NCI-H1105 (cell line): ENCODE results near the gene GNG7.
"Not testable (repeated sequence)": the region's sequence is repeated elsewhere in the genome, so short reads cannot be mapped to it uniquely, and the experiment has no call there.

Experiments used
- DNase-seq: peaks from one replicate; lab custom pipeline; 2025; lab: John Stamatoyannopoulos, UW

GNG7 gene

DNA sequence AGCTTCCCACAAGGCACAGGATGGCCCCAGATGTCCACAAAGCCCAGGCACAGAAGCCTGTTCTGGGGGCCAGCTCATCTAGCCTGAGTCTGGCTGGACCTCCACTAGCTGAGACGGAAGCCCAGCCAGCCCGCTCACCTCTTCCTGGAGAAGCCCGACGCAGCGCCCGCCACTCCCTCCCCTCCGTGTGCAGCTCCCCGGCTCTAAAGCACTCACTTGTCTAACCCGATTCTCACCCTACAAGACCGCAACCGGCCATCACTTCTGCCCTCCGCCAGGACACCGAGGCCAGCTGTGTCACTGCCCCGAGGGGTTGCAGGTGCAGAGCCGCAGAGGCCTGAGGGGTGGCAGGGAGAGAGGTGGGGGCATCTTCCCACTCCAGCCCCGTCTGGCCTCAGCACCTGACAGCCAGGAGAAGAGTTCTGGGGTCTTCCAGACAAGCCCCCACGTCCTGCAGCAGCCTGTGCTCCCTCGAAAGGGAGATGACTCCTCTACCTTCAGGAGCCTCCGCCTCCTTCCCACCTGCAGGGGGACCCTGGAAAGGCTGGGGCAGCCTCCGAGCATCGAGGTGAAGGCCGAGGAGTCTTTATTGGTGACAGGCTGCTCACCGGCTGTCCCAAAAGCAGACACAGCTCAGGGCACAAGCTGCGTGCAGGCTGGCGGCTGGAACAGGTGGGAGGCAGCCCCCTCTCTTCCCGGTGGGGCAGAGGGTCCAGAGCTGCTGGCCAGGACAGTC is 24.6 kb upstream of the GNG7 start:
- DNase-seq, result no peak

DNA sequence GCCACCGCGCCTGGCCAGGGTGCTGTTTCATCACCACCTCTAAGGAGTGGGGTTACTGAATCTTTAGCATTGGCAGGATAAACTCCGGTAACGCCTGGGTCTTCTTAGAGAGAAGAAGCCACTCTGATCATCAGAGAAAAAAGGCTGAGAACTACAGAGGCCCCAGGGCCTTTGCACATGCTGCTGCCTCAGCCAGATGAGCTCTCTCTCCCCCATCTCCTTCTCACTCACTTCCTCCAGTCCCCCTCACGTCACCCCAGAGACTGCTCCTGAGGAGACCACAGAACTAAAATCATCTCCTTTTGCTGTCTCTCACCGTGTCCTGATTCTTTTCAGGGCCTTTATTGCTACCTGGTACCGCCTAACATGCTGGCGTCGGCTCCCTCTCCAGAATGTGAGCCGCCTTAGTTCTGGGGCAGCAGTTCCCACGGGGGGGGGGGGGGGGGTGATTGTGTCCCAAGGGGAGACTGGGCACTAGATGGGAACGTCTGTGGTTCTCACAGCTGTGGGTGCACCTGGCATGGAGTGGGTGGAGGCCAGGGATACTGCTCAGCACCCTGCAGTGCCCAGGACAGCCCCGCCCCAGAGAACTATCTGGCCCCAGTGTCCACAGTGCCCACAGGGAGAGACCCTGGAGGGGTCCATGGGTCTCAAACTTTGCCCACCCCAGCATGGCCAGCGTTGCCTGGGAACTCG is 23.8 kb upstream of the GNG7 start:
- no peak for DNase-seq

DNA sequence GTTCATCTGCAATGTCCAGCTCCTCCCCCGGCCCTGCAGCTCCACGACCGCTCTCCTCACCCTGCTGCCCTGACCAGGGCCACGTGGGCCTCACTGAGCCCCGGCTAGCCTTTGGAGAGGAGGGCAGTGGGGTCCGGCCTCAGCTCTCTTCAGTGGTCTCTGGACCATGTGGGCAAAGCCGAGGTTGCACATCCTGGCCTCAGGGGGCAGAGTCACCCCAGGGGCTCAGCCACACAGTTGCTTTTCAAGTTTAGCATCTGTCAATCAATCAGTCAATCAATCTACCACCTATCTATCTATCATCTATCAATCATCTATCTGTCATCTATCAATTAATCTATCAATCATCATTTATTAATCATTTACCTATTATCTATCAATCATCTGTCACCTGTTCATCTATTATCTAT is 21.7 kb upstream of the GNG7 start:
- no peak for DNase-seq

DNA sequence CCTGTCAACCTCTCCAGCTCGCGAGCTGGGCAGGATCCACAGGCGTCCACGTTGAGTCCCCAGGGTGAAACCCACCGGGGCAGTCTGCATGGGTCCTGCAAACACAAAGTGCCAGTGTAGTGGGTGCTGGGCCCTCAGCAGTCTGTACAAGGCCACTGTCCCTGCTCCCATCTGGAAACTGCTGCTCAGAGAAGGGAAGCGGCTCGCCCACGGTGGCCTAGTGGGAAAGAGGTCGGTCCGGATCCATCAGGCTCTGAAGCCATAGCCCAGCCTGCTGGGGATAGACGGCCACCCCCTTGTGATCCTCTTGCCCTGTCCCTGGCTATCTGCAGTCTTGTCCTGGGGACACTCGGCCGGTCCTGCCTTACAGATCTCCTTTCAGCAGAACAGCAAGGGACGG is 21.3 kb upstream of the GNG7 start:
- no peak for DNase-seq

DNA sequence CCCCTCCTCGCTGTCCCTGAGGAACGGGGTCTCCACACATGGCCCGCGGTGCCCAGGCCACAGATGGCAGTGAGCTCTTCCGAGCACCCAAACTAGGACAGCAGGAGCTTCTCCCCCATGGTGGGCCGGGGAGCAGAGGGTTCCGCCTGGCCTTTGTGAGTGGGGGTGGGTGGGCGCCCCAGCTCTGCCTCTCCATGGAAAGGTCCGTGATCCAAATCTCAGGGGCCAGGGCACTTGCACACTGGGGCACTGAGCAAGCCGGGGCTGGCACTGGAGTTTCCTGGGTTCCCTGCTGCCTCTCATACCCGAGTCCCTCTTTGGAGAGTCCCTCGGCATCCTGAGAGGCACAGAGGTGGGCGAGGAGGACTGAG is 20.8 kb upstream of the GNG7 start:
- DNase-seq, result no peak

DNA sequence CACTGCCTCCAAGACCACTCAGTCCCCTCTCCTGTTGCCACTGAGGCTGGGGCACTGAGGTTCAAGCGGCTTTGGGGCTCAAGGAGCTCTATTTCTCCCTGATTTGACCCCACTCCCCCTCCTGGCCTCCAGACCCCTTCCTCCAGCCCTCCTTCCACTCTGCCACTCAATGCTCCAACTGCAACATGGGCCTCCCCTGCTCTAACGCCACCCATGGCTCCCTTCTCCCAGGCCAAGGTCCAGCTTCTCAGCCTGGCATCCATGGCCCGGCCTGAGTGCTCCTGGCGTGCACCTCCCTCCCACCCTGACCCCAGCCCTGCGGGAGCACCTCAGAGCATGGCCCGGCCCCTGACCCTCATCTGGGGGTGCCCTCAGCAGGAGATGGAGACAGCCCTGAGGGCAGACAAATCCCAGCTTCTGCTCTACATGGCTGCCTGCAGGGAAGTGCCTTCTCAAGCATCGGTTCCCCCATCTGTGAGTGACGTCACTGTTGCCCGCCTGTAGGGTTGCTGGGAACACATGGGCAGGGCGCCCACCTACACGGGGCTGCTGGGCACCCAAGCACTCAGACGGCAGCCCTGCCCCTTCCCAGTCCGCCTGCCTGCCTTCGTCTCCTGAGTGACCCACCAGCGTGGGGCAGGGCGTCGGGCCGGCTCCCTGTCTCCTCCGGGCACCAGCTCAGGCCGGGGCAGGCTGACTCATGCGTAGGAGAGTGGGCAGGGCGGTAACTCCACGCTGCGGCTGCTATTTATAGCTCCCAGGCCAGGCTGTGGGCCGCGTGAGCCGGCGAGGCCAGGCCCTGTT is 20.2 kb upstream of the GNG7 start:
- no peak for DNase-seq

DNA sequence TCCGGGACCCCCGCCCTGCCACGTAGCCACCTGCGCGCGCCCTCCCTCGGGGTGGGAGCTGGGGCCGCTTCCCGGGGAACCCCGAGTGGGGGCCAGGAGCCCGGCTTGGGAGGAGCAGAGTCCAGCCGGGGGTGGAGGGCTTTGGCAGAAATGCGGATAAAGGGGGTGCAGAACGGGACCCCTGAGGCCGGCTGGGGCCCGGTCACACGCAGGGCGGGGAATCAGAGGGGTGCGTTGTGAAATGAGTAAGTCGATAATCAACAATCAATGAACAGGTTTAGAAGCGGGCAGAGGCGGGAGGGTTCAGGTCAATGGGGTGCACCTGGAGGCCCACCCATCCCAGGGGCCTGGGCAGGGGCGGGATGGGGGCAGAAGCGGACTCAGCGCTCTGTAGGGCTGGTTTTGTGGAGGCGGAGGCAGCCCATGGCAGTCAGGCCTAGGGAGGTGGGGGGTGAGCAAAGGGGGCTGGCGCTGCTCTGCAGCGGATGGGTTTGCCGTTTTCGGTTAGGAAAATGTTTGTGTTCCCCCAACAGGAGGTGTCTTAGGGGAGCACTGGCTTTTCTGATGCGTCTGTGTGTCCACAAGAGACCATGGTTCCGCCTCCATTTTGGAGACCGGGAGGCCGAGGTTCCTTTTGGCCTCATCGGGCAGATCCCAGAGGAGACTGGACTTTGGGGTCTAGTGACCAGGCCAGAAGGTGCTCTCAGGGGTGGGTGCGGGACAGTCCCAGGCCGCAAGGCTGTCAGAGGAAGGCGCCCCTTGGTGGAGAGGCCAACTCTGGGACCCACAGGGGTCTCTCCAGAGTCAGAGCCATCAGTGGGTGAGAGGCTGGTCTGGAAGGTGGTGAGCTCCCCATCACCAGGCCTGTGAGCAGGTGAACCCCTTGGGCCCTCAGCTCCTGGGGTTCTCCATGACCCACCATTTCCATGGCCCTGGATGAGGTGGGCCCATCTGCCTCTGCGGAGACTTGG is 19.4 kb upstream of the GNG7 start:
- DNase-seq, result no peak

DNA sequence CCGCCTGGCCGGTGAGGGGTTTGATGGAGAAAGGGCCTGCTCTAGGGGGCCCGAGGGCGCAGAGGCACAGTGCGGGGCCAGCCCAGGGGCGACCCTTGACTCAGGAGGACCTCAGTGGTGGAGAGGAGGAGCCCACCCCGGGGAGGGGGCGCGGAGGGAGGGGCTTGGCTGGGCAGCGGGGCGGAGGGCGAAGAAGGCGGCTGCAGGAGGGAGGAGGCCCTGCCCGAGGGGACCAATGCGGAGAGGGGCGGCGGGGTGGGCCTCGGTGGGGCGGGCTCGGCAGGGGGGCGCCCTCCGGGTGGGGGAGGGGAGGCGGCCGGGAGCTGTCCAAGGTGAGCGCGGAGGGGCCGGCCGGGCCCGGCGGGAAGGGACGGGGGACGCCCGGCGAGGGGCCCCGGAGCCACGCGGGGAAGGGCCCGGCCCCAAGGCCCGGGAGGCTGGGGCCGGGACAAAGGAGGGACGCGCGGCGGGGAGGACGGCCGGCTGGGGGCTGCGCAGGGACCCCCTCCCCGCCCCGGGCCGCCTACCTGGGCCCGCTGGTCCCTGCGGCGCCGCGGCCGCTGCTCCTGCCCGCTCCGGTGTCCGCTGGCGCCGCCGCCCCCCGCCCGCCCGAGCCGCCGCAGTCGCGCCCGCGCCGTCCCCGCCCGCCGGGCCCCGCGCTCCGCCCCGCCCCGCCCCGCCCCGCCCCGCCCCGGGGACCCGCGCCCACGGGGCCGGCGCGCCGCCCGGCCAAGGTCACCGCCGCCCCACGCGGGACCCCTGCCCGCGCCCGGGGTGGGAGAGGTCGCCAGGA is 18.5 kb upstream of the GNG7 start, which contains the start of gene DIRAS1:
DIRAS1 (minus strand) TSS at position 596 of the 793 bp plus-strand sequence. CDS start 3,566 bp downstream, outside the sequence.
- no peak for DNase-seq

DNA sequence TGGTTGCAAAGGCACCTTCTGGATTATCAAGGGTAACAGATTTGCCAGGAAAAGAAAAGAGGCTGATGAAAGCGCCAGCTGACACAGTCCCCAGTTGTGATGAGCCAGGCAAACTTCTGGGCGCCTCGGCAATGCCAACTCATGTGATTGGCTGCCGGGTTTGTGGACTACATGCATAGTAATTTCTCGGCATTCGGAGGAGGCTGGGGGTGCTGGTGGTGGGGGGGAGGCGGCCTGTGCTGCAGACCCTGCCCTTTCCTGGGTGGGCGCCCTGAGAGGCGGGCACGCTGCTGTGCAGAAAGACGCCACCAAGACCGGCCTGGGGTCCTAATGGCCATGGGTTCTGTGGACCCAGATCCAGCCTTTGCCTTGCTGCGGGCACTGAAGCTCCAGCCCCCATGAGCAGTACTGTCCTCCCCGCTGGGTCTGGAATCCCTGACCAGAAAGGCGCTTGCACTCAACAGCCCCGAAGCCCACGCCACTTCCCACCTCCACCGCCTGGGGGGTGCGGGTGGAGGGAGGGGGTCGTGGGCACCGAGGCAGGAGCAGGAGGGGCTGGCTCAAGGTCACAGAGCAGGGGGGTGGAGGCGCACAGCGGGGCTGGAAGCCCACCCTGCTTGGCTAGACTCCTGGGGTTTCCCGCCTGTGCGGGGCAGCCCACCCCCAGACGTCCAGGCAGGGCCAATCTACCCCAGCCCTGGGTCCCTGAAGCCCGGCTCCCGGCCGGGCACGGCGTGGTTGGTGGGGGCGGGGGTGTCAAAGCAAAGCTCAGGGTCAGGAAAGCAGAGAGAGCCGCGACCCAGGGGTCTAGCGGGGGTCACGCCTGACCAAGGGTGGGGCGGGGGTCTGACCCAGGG is 17.7 kb upstream of the GNG7 start:
- DNase-seq, result no peak

DNA sequence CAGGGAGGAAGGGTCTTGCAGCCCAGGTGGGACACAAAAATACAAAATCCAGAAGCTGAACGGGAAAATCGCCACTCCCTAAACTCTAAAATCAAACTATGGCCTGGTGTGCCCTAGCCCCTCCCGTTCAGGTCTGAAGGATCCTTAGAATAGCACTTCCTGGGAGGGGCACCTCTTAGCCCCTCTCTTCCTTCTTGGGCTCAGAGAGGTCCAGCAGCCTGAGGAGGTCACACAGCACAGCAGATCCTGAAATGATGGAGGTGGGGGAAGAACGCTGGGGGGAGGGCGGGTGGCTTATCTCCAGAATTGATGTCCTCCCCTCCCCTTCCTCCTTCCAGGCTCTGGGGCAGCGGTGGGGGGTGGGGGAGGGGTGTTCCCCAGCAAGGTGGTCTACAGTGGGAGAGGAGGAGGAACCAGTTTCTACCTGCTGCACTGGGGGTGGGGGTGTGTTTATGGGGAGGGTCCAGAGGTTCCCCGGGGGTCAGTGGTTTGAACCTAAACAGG is 16.8 kb upstream of the GNG7 start:
- no peak for DNase-seq

DNA sequence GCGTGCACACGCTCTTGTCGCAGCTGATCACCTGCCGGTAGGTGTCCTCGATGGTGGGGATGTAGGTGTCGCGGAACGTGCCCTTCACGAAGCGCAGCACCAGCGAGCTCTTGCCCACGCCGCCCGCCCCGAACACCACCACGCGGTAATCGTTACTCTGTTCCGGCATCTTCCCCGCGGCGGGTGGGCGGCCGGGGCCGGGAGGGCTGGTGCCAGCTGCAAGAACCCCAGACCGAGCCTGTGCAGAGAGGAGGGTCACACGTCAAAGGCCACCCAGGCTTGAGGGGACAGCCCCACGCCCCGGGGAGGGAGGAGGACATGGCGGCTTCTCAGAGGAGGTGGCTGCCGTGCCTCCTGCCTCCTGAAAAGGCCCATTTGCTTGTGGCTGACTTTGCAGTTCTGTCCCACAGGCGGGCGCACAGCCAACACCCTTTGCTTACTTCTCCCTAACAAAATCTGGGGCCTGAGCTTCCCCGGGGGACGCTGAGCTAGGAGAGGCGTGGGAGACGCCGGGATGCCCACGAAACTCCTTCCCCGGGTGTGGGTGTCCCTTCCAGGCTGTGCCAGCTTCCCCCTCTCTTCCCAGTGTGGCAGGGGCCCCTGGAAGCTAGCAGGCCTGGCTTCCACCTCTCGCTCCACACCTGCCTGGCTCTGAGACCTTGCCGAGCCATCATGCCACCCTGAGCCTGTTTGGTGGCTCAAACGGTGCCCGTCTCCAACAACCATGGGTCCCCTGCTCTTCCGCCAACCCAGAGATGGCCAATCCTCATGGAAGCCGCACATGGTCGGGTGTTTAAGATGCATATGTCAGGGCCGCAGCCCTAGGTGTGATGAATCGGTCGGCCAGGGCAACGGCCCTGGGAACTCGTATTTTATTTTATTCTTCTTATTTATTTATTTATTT is 15.4 kb upstream of the GNG7 start:
- no peak for DNase-seq

DNA sequence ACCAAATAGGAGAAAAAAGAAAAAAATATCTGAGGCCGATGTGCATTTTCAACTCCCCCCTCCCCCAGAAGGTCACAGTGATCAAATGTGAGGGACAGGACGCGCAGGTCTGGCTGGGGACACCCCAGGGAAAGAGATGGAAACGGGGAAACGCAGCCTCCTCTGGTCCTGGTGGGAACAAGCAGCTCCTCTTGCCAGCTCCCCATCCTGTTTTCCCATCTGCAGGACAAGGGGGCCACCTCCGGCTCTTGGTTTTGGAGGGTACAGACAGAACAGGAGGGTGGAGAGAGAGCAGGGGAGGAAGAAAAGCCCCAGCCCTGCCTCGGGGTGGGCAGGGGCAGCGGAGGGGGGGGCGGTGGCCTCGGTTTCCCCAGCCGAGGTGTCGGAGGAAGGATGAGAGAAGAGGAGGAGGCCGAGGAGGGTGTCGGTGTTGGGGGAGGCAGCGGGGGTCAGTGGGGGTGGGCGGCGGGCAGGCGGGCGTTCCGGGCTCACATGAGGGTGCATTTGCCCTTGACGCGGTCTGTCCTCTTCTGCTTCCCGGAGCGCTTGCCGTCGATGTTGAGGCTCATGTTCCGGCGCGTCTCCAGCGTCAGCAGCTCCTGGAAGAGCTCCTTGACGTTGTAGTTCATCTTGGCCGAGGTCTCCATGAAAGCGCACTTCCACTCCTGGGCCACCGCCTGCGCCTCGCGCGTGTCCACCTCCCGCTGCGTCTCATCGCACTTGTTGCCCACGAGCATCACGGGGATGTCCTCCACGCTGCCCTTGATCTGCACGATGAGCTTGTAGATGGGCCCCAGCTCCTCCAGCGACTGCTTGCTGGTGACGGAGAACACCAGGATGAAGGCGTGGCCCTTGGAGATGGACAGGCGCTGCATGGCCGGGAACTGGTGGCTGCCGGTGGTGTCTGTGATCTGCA is 14.5 kb upstream of the GNG7 start:
- DNase-seq, result no peak

DNA sequence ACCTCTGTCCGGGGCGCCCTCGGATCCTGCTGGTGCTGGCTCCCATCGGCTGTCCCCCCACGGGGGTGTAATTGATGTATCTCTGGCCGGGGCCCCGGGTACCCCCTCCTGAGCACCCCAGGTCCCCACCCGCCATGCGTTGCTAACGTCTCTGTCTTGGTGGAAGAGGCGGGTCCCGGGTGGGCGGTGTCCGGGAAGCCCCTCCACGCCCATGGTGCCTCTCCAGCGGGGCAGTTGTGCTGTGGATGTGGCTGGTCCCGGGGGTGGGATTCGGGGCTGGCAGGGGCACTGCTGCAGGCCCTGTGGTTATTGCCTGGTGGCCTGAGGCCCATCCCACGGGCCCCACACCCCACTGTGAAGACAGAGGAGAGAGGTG is 13.8 kb upstream of the GNG7 start:
- no peak for DNase-seq

DNA sequence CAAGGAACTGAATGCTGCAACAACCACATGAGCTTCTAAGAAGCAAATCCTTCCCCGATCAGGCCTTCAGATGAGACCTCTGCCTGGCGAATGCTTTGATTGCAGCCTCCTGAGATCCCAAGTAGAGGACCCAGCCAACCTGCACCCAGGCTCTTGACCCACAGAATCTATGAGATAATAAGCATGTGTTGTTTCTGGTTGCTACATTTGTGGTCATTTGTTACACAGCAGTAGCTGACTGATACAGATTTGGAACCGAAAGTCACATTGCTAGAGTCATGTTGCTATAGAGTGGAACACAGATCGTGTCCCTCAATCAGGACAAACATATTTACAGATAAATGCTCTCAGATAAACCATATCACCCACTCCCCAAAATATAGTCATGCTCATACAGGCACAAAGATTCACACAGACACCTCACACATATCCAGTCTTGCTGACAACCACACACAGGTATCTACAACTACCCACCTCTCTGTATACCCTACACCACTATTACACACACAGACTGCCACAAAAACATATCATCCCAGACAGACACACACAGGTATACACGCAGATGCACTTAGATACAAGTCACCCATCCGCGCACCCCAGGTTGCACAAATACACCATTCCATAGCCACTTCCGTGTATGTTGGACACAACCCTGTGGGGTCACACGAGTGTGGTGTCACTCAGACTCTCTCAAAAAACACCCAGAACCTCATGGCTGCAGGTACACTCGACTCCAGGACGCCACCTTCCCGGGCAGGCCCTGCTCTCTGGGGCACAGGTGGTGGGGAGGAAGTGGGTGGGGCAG is 13.2 kb upstream of the GNG7 start:
- no peak for DNase-seq

DNA sequence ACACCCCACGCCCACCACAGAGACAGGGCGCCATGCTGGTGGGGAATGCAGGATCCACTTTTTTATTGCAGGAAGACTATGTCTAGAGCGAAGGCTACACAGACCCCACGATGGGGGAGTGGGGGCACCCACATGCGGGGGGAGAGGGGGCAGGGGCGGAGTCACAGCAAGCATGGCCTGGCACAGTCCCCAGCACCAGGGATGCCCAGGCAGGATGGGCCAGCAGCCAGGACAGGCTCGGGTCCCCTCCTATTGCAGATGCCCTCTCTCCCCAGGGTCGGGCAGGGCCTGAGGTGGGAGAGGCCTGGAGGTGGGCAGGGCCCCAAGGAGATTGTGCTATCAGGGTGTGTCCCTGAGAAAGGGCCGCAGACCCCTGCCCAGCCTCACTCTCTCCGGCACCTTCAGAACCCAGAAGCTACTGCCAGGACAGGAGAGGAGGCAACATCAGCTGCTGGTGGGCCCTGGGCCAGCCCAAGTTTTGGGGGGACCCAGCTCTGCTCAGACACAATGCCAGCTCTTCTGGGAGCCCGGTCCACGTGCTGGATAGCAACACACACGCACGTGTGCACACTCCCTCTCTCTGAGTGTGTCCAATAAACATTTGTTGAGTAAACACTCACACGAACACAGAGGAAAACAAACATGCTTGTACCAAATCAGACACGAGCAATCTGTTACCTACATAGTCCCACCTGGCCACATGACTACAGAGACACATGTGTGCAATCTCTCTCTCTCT is 12.2 kb upstream of the GNG7 start:
- no peak for DNase-seq

DNA sequence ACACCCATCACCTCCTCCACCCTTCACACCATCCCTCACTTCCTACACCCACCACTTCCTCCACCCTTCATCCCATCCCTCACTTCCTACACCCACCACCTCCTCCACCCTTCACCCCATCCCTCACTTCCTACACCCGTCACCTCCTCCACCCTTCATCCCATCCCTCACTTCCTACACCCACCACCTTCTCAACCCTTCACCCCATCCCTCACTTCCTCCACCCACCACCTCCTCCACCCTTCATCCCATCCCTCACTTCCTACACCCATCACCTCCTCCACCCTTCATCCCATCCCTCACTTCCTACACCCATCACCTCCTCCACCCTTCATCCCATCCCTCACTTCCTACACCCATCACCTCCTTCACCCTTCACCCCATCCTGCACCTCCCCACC is 11.6 kb upstream of the GNG7 start:
- not testable (repeated sequence) for DNase-seq
